Activated CD4-positive, alpha-beta T cell treated with anti-CD3 and anti-CD28 coated beads for 36 hours (primary cell): Measurements from ENCODE around the gene PKD1L1. TPM values are rescaled to one million over a fixed set of nuclear protein-coding genes. Genes with fewer than 3 reads are reported as not detected.

ENCODE experiments used
- ATAC-seq: fragments of 200-7000 bp; cut with Tn5 transposase; one replicate; pipeline ENCODE4 v1.10.0; 2021; ENCODE audit warnings: mild to moderate bottlenecking, moderate library complexity
- CTCF ChIA-PET: fragments of 350-600 bp; sonication (Branson Sonifier 250); formaldehyde crosslinking; loops from one replicate; lab custom pipeline; 2021; ENCODE audit warnings: antibody characterized with exemption; lab: Charles Lee
- POLR2A ChIA-PET: fragments of 350-600 bp; sonication (Branson Sonifier 250); formaldehyde crosslinking; loops from one replicate; lab custom pipeline; 2021; ENCODE audit warnings: antibody characterized with exemption, inconsistent platforms; lab: Charles Lee
- DNase-seq: peaks from one replicate; pipeline ENCODE4 v3.0.0-alpha.2; 2020
- H3K27ac Mint-ChIP-seq: one replicate; pipeline ENCODE4 v1.8.0; 2021; ENCODE audit warnings: mixed read lengths
- H3K27me3 Mint-ChIP-seq: one replicate; pipeline ENCODE4 v1.8.0; 2021; ENCODE audit warnings: mixed read lengths
- H3K36me3 Mint-ChIP-seq: one replicate; pipeline ENCODE4 v1.8.0; 2021; ENCODE audit warnings: low read depth, mixed read lengths
- H3K4me1 Mint-ChIP-seq: one replicate; pipeline ENCODE4 v1.8.0; 2021; ENCODE audit warnings: mixed read lengths
- H3K4me3 Mint-ChIP-seq: one replicate; pipeline ENCODE4 v1.8.0; 2021; ENCODE audit warnings: mild to moderate bottlenecking, moderate library complexity, mixed read lengths
- H3K9me3 Mint-ChIP-seq: one replicate; pipeline ENCODE4 v1.8.0; 2021; ENCODE audit warnings: low read depth, mixed read lengths
- intact Hi-C, 2 experiments: fragments of 100-400 bp; cut with DNase I in 1 of 2; cut with micrococcal nuclease in 1 of 2; formaldehyde crosslinking; loops; one replicate each; pipeline versions ENCODE4 v1.14.2 to v1.15.1; 2022 to 2024; cut with DNase I, micrococcal nuclease
- total RNA-seq, 2 experiments: library from RNA; stranded (reverse); gene quantifications; one replicate each; pipeline ENCODE4 v1.2.3, GENCODE V29; 2021

Gene PKD1L1
- total RNA-seq, 2 experiments from 2014 or later, result 0.09 to 0.16 TPM

- peaks cover 2% of the 10 kb centered on the region for H3K27me3 Mint-ChIP-seq
- DNase-seq (no peak), ATAC-seq (no peak)
- H3K4me1 Mint-ChIP-seq, result no peaks in the 10 kb centered on the region
- H3K4me3 Mint-ChIP-seq, result no peak overlapping the region
- intact Hi-C loops, result no loop called here
- ChIA-PET POLR2A (no interaction called here), CTCF (no interaction called here)
- no peaks in the 10 kb centered on the region for H3K9me3 Mint-ChIP-seq
- no peaks in the 10 kb centered on the region for H3K36me3 Mint-ChIP-seq
- no peak overlapping the region for H3K27ac Mint-ChIP-seq
Measured at GRCh38 chr7:47738563-47739166, 209.6 kb downstream of the PKD1L1 start.

GRCh38 chr7:47737601-47738000 lies 210.7 kb downstream of the PKD1L1 start:
- Mint-ChIP-seq H3K27me3 (peaks cover 2% of the 10 kb centered on the region), H3K36me3 (no peaks in the 10 kb centered on the region), H3K4me1 (no peaks in the 10 kb centered on the region), H3K4me3 (no peak overlapping the region), H3K9me3 (no peaks in the 10 kb centered on the region), H3K27ac (no peak overlapping the region)
- ChIA-PET POLR2A (no interaction called here), CTCF (no interaction called here)
- no peak for ATAC-seq
- intact Hi-C loops, result no loop called here
- no peak for DNase-seq

- no peaks in the 10 kb centered on the region for H3K36me3 Mint-ChIP-seq
- H3K27ac Mint-ChIP-seq, result no peak overlapping the region
- ChIA-PET POLR2A (no interaction called here), CTCF (interaction anchor here (0.6 kb wide), 1 partner anchor 881 kb away, joined by 3 read pairs; no protein-coding TSS in a partner anchor)
- H3K9me3 Mint-ChIP-seq, result no peaks in the 10 kb centered on the region
- ATAC-seq, result no peak
- intact Hi-C loops, result no loop called here
- DNase-seq, result no peak
- peaks cover 4% of the 10 kb centered on the region for H3K27me3 Mint-ChIP-seq
- H3K4me1 Mint-ChIP-seq, result no peaks in the 10 kb centered on the region
- no peak overlapping the region for H3K4me3 Mint-ChIP-seq
Measured at GRCh38 chr7:47735431-47736345, 212.6 kb downstream of the PKD1L1 start.

- intact Hi-C loops, result no loop called here
- Mint-ChIP-seq H3K4me1 (no peaks in the 10 kb centered on the region), H3K27ac (no peak overlapping the region), H3K36me3 (no peaks in the 10 kb centered on the region), H3K9me3 (no peaks in the 10 kb centered on the region), H3K4me3 (no peak overlapping the region), H3K27me3 (peaks cover 4% of the 10 kb centered on the region)
- no peak for DNase-seq
- CTCF ChIA-PET, result interaction anchor here (0.6 kb wide), 1 partner anchor 881 kb away, joined by 3 read pairs; no protein-coding TSS in a partner anchor
- no peak for ATAC-seq
- POLR2A ChIA-PET, result no interaction called here
Measured at GRCh38 chr7:47734949-47735291, 213.3 kb downstream of the PKD1L1 start.

GRCh38 chr7:47734287-47734948 lies 213.8 kb downstream of the PKD1L1 start:
- DNase-seq (no peak), ATAC-seq (no peak)
- Mint-ChIP-seq H3K36me3 (no peaks in the 10 kb centered on the region), H3K9me3 (no peaks in the 10 kb centered on the region), H3K27me3 (peaks cover 4% of the 10 kb centered on the region), H3K4me1 (no peaks in the 10 kb centered on the region), H3K27ac (no peak overlapping the region), H3K4me3 (no peak overlapping the region)
- CTCF ChIA-PET, result interaction anchor here (0.6 kb wide), 1 partner anchor 880 kb away, joined by 3 read pairs; no protein-coding TSS in a partner anchor
- intact Hi-C loops, result no loop called here
- POLR2A ChIA-PET, result no interaction called here

GRCh38 chr7:47730142-47730541 lies 218.1 kb downstream of the PKD1L1 start:
- CTCF ChIA-PET, result no interaction called here
- no peaks in the 10 kb centered on the region for H3K36me3 Mint-ChIP-seq
- POLR2A ChIA-PET, result no interaction called here
- peaks cover 2% of the 10 kb centered on the region for H3K27me3 Mint-ChIP-seq
- H3K27ac Mint-ChIP-seq, result no peak overlapping the region
- intact Hi-C loops, result no loop called here
- no peaks in the 10 kb centered on the region for H3K4me1 Mint-ChIP-seq
- H3K4me3 Mint-ChIP-seq, result no peak overlapping the region
- DNase-seq (no peak), ATAC-seq (no peak)
- H3K9me3 Mint-ChIP-seq, result no peaks in the 10 kb centered on the region

- ChIA-PET POLR2A (no interaction called here), CTCF (no interaction called here)
- intact Hi-C loops, result no loop called here
- Mint-ChIP-seq H3K4me1 (no peaks in the 10 kb centered on the region), H3K27ac (no peak overlapping the region), H3K4me3 (no peak overlapping the region), H3K36me3 (no peaks in the 10 kb centered on the region), H3K9me3 (no peaks in the 10 kb centered on the region), H3K27me3 (no peaks in the 10 kb centered on the region)
- ATAC-seq, result no peak
- DNase-seq, result no peak
Measured at GRCh38 chr7:47726047-47726726, 222.1 kb downstream of the PKD1L1 start.

GRCh38 chr7:47725031-47725780 lies 223.1 kb downstream of the PKD1L1 start:
- no peak for ATAC-seq
- Mint-ChIP-seq H3K4me3 (no peak overlapping the region), H3K27me3 (no peaks in the 10 kb centered on the region), H3K4me1 (no peaks in the 10 kb centered on the region), H3K9me3 (no peaks in the 10 kb centered on the region), H3K36me3 (no peaks in the 10 kb centered on the region), H3K27ac (no peak overlapping the region)
- intact Hi-C loops, result no loop called here
- ChIA-PET POLR2A (no interaction called here), CTCF (no interaction called here)
- no peak for DNase-seq

Other genes with a start within 250 kb of the PKD1L1 start
- 10 to 100 TPM; 40.5 to 41.5 TPM for gene HUS1, start 31.1 kb upstream of the PKD1L1 start, total RNA-seq
- not detected for gene SUN3, start 80.6 kb upstream of the PKD1L1 start, total RNA-seq
- gene C7orf57, start 87.1 kb upstream of the PKD1L1 start, total RNA-seq, result under 1 TPM; 0.33 to 0.46 TPM
- gene UPP1, start 140.8 kb upstream of the PKD1L1 start, total RNA-seq, result 10 to 100 TPM; 51.6 to 70.7 TPM
- gene ABCA13, start 223.0 kb upstream of the PKD1L1 start, total RNA-seq, result not detected